GM21526 (cell line): ENCODE data around the gene PTPRT.

Experiments
- ATAC-seq: cut with Tn5 transposase; IDR thresholded peaks from one replicate; pipeline ENCODE4 v1.9.1; 2021; ENCODE audit warnings: moderate library complexity; ENCODE audit not compliant: unreplicated experiment, low FRiP score

Gene PTPRT

DNA sequence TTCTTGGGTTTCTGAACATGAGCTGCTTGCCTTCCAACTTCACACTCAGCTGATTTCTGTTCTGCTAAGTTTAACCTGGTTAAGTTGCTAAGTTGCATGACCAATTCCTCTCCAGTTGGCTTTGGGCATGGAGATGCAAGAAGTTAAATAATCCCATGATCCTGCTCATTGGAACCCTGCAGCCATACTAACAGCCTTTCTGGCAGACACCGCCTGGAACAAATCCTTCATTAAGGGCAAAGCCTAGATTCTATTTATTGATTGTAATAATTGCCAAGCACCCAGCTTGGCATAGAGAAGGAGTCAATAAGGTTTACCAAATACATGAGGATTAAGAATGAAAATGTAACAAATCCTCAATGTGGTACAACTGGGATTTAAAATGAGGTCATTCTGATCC is 829.1 kb downstream of the PTPRT start:
- no peak for ATAC-seq

DNA sequence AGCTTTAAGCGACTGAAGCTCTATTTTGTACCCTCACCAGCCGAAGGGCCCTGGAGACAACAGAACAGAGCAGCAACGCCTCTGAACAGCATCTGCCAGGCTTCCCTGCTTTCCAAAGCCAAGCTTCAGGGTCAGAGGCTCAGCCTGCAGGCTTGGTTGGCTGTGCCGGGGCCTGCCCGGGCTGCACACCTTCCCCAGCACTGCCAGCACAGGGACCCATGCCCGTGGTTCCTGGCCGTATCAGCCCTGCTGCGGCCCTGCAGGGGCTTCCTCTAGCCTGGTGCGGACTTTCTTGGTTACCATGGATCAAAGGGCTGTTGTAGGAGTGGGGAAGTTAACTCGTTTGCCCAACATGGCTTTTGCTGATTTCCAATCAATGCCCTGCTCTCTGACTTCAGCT is 830.1 kb downstream of the PTPRT start:
- no peak for ATAC-seq

DNA sequence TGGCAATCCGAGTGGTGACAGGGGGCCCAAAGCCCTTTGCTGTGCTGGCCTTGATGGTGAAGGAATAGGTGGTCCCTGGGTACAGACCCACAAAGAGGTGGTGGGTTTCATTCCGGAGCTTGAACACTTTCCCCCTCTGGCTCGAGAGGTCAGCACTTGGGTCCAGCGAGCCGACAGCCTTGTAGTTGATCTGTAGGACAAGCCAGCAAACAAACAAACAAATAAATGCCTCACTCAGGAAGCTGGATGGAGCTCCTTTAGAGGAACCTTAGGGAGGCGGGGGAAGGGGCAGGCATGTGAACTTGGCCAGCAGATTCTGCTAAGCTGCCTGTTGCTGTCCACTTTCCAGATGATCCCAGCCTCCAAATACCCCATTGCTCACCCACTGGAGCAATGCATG is 837.6 kb downstream of the PTPRT start:
- no peak for ATAC-seq

DNA sequence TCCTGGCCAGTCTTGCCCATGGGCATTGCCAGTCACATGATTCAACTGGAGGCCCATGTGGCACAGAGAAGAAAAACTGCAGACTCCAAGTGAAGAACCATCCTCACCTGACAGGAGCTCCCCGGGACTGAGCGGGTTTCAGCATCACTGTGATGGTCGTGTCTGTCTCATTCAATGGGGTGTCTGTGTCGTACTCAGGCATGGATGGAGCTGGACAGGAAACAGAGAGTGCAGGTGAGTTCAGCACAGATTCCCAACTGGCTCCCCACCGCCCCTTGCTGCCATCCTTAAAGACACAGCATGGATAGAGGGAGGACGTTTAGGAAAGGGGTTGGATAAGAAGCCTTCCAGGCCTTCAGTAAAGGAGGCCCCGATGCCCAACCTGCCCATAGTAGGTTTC is 839.2 kb downstream of the PTPRT start:
- ATAC-seq: no peak

DNA sequence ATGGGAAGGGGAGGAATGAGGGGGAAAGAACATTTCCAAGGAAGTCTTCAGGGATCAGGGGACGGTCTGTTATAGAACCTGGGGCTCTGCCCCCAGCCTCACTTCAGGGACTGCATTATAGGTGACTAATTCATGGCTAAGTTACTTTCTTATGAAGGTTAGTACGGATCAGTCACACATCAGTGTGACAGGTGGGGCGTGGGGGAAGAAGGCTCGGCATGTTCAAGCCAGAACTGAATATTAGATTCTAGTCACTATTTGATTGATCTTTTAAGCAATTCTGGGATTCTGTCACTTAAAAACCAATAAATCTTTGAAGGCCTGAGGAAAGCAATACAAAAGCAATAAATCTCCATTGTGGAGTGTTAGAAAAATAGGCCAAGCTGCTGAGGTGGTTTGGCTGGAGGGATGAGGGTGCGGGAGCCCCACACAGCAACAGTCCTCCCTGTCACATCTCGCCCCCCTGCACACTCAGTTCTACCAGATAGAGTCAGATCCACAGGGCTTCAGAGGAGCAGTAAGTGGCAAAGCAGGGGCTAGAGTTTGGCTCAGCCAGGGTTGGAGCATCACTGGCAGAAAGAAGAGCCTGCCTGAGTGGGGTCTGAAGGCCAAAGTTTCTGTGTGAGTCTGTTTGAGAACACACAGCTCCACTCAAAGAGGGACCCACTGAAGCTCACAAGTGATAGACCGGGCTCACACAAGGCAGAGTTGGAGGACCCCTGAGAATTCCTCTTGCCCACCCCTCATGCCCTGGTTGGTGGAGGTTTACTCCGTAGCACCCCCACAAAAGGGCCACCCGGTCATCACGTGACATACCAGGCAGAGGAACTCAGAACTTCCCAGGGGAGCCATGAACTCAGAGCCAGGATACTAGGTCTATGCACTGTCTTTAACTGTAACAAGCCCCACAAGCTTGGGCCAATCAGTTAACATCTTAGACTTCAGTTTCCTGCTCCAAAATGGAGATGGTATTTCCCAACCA is 843.2 kb downstream of the PTPRT start:
- no peak for ATAC-seq

DNA sequence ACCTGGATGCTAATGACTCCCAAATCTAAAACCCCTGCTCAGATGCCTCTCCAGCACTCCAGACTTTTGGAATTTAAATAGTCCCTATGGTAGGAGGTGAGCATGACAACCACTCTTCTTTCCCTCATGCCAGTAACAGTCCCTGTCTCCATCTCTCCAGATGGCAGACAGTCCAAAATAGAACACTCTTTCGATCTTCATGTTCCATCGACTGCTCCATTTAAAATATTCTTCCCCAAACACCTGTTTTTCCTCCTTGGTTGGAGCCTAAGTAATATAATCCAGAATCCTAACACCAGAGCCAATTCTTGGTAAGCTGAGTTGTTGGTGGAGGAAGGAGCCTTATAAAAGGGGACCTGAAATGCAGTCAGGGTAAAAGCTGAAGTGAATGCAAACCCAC is 848.1 kb downstream of the PTPRT start:
- no peak for ATAC-seq

DNA sequence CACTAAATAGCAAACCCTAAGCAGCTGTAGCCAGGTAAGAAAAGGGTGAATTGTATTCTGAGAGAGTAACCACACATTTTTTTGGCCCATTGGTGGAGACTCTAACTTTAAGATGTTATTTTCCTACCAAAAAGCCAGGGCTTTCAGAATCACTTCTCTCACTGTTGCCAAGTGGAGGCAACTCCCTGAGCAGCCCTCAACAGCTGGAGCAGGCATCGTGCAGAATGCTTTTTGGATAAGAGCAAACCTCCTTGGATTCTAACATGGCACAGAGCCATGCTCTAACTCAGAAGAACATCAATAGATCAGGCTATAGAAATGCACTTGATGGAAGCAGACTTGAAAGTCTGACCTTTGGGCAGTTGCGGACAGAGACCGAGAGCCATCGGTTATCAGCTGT is 849.3 kb downstream of the PTPRT start:
- no peak for ATAC-seq

DNA sequence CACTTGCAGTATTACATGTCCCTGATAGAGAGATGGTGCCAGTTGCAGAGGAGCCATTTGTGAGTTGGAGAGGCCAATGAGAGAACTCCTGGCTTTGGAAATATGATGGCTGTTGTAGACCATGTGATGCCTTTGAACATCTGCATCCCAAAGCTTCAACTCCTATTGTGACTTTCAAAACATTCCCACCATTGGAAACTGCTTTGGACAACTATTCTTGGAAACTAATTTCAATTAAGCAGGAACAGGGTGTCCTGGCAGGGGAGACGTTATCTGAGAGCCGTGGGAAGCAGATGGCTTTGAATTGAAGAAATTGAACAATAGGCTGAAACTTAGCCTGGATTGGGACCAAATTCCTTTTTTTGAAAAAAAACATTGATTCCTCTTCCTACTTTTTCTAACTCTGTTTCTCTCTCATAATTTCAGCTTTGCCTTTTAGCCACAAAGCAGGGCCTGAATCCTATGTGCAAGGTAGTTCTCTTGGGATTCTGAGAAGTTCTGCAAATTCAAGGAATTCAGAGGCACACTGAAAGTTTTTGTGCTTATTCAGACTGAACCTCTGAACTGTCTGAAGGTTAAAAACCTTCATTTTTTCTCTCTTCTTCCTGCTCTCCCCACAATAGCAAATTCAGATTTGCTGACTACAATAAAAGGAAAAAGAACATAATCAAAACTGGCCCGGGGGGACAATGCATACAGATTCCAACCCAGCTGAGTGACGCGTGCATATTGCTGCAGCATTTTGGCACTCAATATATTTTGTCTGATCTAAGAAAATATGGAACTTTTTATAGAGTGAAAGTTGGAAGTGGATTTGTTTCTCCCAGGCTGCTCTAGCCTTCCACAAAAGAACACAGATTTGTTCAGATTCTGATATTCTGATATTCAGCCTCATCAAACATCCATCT is 851.2 kb downstream of the PTPRT start:
- no peak for ATAC-seq

DNA sequence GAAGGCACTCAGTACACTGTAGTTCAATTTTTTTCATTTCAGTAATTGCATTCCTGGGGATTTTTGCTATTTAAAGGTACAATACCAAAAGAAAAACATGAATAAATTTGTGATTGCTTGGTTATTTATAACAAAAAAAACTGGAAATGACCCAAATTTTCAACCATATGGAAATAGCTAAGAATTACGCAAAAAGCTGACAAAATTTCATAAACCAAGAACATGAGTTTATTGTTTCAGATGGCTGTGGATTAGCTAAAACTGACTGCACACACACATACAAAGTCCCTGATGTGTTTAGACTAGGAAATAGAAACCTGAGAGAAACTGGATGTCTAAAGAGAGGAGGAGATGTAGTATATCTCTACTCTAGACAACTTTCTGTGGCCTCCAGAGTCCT is 853.1 kb downstream of the PTPRT start:
- no peak for ATAC-seq

DNA sequence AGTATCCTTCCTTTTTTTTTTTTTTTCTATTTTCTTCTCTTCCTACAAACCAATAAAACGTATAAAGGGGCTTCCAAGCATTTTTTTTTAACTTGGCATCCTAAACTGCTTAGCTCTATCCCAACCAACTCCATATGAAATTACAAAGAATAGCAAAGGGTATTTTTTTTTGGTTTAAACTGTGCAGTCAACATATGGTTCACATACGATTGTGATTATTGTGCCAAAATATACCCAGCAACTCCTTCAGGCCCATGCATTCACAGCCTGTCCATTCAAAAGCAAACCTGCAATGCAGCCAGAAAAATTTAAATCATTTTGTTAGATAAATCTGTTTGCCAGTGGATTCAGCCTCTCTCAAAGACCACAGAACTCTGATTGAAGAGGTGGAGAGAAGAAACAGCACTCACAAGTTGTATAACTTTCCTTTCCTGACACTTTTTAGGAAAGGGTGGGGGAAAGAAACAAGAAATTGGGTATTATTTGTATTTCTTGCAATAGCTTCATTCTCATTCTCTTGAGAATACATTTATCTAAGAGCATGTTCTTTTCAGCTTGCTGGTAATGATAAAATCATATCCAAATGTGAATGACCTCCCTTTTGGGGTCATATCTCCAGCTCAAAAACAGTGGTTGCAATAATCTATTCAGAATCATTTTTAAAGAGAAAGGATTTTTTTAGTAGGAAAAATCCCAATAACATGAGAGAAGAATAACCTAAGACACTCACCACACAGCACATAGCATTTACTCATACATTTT is 870.3 kb downstream of the PTPRT start:
- no peak for ATAC-seq

DNA sequence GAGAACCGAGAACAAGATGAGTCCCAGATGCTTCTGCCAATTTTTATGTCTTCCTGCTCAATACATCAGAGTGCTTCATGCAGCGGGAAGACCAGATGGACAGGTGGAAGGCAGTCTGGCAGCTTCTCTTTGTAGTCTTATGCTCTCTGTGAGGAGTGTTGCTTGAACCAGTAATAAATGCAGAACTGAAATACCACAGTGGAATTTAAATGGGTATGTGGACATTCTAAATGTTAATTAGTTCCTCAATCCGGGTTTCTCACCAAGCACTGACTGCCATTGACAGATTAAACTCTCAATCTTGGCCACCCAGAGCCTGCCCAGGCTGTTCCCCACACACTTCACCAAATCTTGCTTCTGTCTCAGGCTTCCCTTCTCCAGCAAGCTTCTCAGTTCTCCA is 876.0 kb downstream of the PTPRT start:
- no peak for ATAC-seq

DNA sequence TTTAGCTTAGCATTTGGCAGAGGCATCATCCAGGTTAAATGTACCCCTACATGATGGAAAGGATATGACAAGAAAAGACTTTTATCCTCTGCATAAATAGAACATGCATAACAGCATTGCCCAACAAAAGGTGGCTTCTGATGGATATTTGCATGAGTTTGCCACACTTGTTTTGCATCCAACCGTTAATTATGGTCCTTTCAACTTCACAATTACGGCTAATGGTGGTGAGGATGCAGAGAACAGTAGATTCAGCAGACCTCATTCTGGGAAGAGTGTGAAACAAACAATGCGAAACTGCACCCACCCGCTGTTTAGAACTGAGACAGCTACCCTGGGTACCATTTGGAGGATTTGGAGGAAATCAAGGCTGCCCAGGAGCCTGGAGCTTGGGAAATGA is 880.7 kb downstream of the PTPRT start:
- no peak for ATAC-seq

DNA sequence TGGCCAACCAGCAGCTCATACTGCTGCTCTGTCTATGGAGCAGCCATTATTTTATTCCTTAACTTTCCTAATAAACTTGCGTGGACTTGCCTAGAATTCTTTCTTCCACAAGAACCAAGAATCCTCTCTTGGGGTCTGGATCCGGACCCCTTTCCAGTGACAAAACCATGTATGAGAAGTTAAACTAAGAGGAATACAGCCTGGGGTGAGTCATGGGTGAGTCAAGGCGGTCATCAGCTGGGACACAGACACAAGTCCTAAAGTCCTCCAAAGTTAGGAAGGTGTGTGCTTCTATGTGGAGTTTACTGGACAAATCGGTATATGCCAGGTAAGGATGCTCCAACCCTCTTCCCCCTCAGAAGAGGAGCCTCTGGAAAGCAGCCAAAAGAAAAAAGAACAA is 881.5 kb downstream of the PTPRT start:
- ATAC-seq: no peak

DNA sequence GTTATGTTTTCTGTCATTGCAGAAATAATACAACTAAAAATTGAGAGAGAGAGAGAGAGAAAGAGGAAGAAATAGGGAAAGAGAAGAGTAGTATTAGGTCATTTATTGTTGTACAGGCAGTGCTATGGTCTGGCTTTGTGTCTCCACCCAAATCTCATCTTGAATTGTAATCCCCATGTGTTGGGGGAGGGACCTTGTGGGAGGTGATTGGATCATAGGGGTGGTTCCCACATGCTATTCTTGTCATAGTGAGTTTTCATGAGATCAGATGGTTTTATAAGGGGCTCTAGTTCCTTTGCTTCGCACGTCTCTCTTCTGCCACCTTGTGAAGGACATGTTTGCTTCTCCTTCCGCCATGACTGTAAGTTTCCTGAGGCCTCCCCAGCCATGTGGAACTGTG is 894.1 kb downstream of the PTPRT start:
- ATAC-seq: no peak

DNA sequence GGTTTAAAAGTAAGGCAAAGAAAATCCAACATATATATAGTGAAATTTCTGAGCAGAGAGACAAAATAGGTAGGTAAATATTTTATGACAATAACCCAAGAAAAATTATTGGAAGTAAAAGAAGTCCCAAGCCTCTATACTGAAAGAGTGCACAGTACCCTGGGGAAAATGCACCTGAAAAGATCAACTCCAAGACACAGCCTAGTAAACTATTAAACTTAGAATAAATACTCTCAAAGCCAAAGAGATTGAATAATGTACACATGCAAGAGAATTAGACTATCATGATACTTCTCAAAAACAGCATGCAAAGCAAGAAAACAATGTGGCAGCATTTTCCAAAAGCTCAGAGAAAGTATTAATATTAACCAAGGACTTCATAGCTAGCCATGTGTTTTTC is 894.7 kb downstream of the PTPRT start:
- no peak for ATAC-seq

DNA sequence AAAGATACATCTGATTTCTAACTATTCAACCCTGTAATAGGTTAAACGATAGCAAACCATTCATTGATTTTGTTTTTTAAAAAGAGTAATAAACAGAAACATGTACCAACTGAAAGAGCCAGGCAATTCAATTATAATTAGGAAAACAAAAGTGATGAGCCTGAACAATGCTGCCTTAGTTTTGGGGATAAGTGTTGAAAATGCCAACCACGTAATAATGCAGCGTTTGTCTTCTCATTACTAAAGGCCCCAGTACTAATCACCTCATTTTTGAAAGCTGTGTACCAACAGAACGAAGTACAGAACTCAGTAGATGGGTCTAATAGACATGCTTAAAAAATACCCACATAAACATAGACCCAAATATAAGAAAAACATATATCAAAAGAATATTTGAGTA is 907.9 kb downstream of the PTPRT start:
- ATAC-seq: no peak

DNA sequence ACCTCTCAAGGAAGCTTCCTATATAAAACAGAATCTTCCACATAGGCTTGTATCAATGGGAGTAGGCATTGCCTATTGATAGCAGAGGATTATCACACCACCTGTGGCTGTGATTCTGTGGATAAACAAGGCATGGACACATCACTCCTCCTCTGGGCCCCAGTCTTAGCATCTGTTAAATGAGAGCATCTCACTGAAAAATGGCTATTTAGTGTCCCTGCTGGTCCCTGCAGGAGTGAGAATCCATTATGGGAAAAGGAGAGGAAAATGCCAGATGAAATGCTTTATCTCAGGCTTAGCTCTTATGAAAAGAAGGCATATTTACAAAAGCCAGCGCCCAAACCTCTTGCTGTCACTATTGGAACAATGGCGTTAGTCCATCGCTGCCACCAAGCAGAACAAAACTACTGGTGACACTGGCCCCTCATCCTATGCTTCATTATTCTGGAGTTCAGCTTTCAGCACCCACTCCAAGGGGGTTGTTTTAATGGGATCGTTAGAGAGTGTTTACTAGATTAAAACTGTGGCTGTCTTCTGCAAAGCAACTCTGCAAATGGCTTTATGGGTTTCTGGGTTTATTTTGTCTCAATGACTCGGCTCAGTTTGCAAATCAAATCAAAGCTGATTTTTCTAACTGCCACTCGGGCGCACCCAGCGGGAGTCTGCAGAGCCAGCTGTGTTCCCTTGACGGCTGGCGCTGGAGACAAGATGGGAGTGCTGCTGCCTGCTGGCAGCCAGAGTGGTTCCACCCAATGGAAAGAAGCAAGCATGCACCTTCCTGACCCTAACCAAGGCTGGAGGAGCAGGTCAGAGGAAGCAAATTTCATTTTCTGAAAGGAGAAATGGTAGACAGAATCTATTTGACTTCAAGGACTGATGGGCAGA is 912.7 kb downstream of the PTPRT start:
- no peak for ATAC-seq

DNA sequence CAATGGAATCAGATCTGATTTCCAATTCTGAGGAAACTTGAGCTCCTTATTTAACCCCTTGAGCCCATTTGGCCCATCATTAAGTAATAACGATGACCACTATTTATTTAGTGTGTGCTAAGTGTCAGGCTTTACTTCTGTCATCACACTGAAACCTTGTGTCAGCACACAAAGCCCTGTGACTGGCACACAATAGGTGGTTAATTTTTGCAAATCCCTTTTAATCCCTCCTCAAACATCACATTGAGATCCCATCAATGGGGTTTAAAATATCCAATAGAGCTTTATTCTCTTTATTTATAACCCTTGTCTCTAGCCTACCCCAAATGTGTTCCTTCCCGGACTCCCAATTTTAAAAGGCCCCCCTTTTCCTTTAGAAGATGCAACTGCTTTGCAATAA is 914.7 kb downstream of the PTPRT start:
- ATAC-seq: no peak

DNA sequence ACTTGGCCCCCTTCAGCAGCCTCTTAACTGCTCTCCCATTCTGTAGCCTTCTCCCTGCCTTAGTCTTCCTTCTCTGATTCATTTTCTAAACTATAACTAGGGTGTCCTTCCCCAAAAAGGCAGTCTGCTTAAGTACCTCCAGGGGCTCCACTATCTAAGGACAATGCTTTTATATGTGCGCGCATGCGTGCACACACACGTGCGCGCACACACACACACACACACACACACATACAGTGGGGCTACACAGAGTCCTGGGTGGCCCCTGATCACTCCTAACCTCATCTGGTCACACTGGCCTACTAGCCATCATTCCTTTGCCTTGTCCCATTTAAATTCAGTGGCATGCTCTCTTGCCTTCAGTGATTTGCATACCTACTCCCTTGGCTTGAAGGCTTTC is 917.2 kb downstream of the PTPRT start:
- ATAC-seq: no peak

DNA sequence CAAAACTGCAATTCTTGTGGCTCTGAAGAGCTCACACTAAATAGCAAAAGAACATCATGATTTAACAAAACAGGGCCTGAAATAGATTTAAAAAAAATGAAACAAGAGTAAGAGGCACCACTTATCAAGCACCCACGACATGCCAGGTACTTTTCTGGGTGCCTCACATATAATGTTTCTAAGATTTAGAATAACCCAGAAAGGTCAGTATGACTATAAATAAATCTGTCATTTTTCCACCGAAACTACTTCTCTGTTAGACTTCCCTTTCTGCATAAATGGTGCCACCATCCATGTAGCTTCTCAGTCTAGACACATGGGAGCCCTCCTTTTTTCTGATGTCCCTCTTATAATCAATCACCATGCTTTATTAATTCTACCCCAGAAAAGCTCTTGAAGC is 919.2 kb downstream of the PTPRT start:
- ATAC-seq: no peak
